NCI-H2029 (cell line): ENCODE measurements around the gene PCDHB11.
"Not testable (repeated sequence)": the region's sequence is repeated elsewhere in the genome, so short reads cannot be mapped to it uniquely, and the experiment has no call there.

ENCODE experiments used
- DNase-seq: peaks from one replicate; lab custom pipeline; 2025; lab: John Stamatoyannopoulos, UW

PCDHB11 gene

DNA sequence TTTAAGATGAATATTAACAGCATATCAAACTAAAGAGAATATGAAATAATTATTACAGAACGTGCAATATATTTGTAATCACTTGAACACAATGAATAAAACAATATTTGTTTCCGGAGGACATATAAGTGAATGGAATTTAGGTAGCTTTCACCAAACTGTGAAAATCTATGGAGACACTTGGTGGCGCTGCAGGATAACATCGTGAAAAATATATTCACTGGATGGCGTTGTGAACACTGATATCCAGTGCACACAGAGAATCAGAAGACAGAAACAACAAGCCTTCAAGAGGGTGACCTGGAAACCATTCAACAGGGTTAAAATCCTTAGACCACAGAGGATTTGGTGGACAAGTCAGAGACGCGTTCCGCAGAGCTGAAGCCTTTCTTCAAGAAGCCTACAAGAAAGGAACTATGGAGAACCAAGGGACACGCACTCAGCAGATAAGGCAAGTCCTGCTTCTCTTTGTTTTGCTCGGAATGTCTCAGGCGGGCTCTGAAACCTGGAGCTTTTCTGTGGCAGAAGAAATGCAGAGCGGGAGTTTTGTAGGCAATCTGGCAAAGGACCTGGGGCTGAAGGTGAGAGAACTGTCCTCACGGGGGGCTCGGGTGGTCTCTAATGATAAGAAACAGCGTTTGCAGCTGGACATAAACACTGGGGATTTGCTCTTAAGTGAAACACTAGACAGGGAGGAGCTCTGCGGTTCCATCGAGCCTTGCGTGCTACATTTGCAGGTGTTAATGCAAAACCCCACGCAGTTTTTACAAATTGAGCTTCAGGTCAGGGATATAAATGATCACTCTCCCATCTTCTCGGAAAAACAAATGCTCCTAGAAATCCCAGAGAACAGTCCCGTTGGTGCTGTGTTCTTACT, at the start of gene PCDHB11:
Gene PCDHB11, plus strand, starts transcription at position 269 of the 877 bp plus-strand sequence. Its CDS starts 148 bp downstream, at position 417.
- DNase-seq, result no peak

- no peak for DNase-seq
Measured at GRCh38 chr5:141149812-141150211, 49.6 kb upstream of the PCDHB11 start, which contains the start of gene PCDHB6. Gene PCDHB6, plus strand, starts transcription at chr5:141150057. Its CDS starts 201 bp downstream, at chr5:141150258.

DNA sequence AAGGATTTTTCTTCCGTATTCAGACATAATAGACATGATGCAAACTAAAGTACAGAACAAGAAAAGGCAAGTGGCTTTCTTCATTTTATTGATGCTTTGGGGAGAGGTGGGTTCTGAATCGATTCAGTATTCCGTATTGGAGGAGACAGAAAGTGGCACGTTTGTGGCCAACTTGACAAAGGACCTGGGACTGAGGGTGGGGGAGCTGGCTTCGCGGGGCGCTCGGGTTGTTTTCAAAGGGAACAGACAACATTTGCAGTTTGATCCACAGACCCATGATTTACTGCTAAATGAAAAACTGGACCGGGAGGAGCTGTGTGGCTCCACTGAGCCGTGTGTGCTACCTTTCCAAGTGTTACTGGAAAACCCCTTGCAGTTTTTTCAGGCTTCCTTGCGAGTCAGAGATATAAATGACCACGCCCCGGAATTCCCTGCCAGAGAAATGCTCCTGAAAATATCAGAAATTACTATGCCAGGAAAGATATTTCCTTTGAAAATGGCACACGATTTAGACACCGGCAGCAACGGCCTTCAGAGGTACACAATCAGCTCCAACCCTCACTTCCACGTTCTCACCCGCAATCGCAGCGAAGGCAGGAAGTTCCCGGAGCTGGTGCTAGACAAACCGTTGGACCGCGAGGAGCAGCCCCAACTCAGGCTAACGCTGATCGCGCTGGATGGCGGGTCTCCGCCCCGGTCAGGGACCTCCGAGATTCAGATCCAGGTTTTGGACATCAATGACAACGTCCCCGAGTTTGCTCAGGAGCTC, 49.0 kb upstream of the PCDHB11 start:
- DNase-seq, result no peak

DNA sequence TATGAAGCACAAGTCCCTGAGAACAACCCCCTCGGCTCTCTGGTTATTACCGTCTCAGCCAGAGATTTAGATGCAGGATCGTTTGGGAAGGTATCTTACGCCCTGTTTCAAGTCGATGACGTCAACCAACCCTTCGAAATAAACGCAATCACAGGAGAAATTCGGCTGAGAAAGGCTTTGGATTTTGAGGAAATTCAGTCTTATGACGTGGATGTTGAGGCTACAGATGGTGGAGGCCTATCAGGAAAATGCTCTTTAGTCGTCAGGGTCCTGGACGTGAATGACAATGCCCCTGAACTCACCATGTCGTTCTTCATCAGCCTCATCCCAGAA, 48.5 kb upstream of the PCDHB11 start:
- no peak for DNase-seq

DNA sequence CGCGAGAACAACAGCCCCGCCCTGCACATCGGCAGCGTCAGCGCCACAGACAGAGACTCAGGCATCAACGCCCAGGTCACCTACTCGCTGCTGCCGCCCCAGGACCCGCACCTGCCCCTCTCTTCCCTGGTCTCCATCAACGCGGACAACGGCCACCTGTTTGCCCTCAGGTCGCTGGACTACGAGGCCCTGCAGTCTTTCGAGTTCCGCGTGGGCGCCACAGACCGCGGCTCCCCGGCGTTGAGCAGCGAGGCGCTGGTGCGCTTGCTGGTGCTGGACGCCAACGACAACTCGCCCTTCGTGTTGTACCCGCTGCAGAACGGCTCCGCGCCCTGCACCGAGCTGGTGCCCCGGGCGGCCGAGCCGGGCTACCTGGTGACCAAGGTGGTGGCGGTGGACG, 47.8 kb upstream of the PCDHB11 start:
- DNase-seq, result not testable (repeated sequence)

DNA sequence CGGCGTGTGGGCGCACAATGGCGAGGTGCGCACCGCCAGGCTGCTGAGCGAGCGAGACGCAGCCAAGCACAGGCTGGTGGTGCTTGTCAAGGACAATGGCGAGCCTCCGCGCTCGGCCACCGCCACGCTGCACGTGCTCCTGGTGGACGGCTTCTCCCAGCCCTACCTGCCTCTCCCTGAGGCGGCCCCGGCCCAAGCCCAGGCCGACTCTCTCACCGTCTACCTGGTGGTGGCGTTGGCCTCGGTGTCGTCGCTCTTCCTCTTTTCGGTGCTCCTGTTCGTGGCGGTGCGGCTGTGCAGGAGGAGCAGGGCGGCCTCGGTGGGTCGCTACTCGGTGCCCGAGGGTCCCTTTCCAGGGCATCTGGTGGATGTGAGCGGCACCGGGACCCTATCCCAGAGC, 47.3 kb upstream of the PCDHB11 start:
- DNase-seq, result not testable (repeated sequence)

GRCh38 chr5:141155540-141156374, 43.7 kb upstream of the PCDHB11 start:
- DNase-seq, result no peak

DNA sequence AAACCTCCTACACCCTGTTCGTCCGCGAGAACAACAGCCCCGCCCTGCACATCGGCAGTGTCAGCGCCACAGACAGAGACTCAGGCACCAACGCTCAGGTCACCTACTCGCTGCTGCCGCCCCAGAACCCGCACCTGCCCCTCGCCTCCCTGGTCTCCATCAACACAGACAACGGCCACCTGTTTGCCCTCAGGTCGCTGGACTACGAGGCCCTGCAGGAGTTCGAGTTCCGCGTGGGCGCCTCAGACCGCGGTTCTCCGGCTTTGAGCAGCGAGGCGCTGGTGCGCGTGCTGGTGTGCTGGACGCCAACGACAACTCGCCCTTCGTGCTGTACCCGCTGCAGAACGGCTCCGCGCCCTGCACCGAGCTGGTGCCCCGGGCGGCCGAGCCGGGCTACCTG, 42.1 kb upstream of the PCDHB11 start:
- not testable (repeated sequence) for DNase-seq

DNA sequence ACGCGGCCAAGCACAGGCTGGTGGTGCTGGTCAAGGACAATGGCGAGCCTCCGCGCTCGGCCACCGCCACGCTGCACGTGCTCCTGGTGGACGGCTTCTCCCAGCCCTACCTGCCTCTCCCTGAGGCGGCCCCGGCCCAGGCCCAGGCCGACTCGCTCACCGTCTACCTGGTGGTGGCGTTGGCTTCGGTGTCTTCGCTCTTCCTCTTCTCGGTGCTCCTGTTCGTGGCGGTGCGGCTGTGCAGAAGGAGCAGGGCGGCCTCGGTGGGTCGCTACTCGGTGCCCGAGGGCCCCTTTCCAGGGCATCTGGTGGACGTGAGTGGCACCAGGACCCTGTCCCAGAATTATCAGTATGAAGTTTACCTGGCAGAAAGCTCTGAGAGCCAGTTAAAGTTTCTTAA, 41.5 kb upstream of the PCDHB11 start:
- not testable (repeated sequence) for DNase-seq

DNA sequence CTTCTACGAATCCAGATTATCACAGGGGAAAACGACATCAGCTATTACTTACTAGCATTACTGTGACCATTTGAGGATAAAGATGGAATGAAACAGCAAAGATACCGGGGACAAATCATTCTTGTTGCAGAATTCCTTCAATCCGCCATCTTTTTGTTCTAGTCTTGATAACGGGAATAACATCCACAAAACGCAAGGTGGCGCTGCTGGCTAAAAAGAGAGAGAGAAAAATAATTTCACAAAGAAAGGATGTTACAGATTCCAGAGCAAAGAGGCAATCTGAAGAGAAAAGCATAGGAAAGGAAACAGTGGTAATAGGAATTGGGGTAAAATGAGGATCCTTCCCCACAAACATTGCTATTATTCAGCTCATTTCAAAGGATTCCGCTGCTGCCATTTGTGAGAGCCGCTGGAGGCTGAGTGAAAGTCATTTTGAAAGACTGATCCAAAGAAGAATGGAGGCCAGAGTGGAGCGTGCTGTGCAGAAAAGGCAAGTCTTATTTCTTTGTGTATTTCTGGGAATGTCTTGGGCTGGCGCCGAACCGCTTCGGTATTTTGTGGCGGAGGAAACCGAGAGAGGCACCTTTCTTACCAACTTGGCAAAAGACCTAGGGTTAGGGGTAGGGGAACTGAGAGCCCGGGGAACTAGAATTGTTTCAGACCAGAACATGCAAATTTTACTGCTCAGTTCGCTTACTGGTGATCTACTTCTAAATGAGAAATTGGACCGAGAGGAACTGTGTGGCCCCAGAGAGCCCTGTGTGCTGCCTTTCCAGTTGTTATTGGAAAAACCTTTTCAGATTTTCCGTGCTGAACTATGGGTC, 26.8 kb upstream of the PCDHB11 start, which contains the start of gene PCDHB7:
Gene PCDHB7, plus strand, starts transcription at position 264 of the 824 bp plus-strand sequence. Its CDS starts 192 bp downstream, at position 456.
- DNase-seq, result peak; percentile 18

- not testable (repeated sequence) for DNase-seq
Measured at GRCh38 chr5:141174291-141175104, 24.9 kb upstream of the PCDHB11 start.

GRCh38 chr5:141175933-141176332, 23.5 kb upstream of the PCDHB11 start:
- DNase-seq, result no peak

- DNase-seq, result not testable (repeated sequence)
Measured at GRCh38 chr5:141177577-141178191, 21.7 kb upstream of the PCDHB11 start, which contains the start of gene PCDHB8. Gene PCDHB8, plus strand, starts transcription at chr5:141177790. Its CDS starts 245 bp downstream, at chr5:141178035.

GRCh38 chr5:141179371-141179770, 20.1 kb upstream of the PCDHB11 start:
- not testable (repeated sequence) for DNase-seq

DNA sequence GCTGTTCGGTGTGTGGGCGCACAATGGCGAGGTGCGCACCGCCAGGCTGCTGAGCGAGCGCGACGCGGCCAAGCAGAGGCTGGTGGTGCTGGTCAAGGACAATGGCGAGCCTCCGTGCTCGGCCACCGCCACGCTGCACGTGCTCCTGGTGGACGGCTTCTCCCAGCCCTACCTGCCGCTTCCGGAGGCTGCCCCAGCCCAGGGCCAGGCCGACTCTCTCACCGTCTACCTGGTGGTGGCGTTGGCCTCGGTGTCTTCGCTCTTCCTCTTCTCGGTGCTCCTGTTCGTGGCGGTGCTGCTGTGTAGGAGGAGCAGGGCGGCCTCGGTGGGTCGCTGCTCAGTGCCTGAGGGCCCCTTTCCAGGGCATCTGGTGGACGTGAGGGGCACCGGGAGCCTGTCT, 19.6 kb upstream of the PCDHB11 start:
- DNase-seq, result not testable (repeated sequence)

- no peak for DNase-seq
Measured at GRCh38 chr5:141180313-141180712, 19.1 kb upstream of the PCDHB11 start.

GRCh38 chr5:141182248-141182647, 17.2 kb upstream of the PCDHB11 start, which contains the start of gene PCDHB16:
Gene PCDHB16, plus strand, starts transcription at chr5:141182387. Its CDS starts 173 bp downstream, at chr5:141182560.
- DNase-seq, result peak; percentile 54

GRCh38 chr5:141184117-141184855, 15.1 kb upstream of the PCDHB11 start:
- DNase-seq, result not testable (repeated sequence)
